GM21360 (cell line): Measurements from ENCODE around the gene KLF11.

Source experiments
- ATAC-seq: cut with Tn5 transposase; IDR thresholded peaks from one replicate; pipeline ENCODE4 v1.9.1; 2021; ENCODE audit warnings: mild to moderate bottlenecking, moderate library complexity; ENCODE audit not compliant: unreplicated experiment

KLF11 gene

DNA sequence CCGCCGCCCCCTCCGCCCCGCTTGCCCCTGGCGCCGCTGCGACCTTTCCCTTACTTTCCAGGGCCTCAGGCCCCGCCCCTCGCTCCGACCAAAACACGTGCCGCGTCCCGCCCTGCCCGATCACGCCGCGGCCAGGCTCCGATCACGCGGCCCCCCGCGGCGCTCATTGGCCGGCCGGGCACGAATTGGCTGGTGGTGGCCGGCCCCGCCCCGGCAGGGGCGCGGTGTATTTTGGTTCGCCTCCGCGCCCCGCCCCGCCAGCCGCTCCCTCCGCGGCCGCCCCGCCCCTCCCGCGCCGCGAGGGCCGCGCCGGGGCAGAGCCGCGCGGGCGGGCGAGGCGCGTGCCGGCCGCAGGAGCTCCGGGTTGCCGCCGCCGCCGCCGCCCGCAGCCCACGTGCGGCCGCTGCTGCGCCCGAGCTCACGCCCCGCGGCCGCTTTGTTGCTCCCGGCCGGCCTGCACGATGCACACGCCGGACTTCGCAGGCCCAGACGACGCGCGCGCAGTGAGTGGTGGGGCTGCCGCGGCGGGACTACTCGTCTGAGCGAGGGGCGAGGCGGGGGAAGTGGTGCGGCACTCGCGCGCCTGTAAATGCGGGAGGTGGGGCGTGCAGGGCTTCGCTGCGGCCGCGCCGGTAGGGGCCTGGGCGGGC is at the start of gene KLF11:
Gene KLF11, plus strand, starts transcription at position 295 of the 650 bp plus-strand sequence. Its CDS starts 167 bp downstream, at position 462.
- peak; percentile 61 for ATAC-seq

GRCh38 chr2:9994462-9994861 is 48.9 kb upstream of the KLF11 start:
- ATAC-seq, result no peak

- ATAC-seq, result no peak
Observed at GRCh38 chr2:9995059-9995458, 48.3 kb upstream of the KLF11 start.

DNA sequence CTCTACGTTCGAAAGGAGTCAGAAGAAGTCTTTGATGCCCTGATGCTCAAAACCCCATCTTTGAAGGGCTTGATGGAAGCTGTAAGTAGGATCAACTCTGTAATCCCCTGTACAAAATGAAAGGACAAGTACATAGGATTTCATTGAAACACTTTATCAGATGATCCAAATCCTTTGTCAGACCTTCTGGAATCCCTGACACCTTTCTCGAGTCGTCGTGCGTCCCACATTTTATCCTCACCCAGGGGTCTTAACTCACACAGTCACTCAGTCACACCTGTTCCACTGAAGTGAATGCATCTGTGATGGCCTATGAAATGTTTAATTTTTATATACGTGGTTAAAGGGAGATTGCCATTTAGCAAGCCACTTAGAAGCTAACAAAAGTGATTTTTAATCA is 47.0 kb upstream of the KLF11 start:
- no peak for ATAC-seq

- no peak for ATAC-seq
Observed at GRCh38 chr2:9997936-9998335, 45.4 kb upstream of the KLF11 start.

DNA sequence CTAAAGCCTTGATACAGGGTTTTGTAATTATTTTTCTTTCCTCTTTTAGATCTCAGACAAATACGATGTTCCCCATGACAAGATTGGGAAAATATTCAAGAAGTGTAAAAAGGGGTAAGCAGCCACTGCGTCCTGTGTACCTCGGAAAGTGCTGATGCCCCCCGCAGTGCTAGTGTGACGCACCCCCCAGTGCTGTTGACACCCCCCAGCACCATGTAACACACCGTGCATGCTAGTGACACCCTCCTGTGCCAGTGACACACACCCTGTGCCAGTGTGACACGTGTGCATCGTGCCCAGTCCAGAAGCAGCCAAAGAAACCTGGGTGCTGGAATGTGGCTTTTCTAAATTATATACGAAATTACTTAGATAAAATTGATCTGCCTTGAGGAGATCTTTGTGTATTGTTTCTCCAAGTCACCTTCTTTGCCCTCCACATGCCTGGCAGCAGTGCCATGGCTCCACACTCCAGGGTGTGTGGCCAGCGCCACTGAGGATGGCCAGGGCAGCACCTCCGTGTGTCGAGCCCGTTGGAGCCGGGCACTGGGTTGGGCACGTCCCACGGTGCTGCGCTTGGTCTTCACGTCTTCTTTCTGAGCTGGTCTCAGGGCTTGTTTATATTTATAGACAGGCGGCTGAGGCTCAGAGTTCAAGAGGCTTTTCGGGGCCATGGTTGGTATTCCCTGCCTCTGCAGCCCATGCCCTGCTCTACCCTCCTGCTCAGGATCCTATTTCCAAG is 44.3 kb upstream of the KLF11 start:
- ATAC-seq, result no peak

DNA sequence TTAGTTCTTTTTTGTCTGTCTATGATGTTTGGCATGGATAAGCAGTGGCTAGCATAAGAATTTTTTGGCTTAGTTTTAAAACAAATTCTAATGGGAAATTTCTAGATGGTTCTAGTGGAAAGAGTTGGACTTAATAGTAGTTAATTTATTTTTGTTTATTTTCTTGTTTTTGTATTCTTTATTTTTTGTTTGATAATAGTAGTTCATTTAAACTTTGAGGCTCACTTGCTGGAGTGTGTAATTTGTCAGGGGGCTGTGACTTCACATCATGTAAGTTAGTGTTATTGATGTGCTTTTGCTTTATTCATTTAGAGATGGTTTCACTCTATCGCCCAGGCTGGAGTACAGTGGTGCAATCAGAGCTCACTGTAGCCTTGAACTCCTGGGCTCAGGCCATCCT is 43.7 kb upstream of the KLF11 start:
- no peak for ATAC-seq

GRCh38 chr2:10000541-10000940 is 42.8 kb upstream of the KLF11 start:
- no peak for ATAC-seq

DNA sequence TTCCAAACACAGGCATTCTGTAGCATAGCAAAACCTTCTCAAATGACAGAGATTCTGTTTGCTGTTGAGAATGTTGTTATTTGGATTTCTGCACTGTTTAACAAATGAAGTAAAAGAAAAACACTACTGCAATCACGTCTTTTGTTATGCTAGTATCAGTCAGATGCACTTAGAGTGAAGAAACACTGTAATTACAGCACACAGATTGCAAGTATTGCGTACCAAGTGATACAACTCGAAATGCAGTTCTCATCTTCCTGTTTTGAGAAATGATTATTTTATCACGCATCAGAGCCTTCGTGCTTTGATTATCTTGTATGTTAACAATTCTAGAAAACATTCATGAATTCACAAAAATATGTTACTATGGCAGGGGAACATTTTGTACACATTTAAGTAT is 41.8 kb upstream of the KLF11 start:
- ATAC-seq, result no peak

DNA sequence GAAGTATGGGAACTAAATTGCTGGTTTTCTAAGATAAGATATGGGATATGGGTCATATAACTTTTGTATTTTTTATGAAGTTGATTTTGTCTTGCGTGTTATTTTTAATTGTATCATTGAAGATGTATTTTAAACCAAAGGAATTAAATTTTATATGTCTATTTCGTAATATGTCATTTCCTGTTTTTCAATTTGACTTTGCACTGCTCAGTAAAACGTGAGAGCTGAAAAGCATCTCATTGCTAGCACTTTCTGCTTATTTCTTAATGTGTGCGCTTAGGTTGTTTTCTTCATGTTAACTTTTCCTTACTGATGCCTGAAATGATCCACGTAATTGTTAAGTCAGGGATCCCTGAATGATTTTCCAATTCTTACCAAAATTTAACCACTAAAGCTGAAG is 41.2 kb upstream of the KLF11 start:
- no peak for ATAC-seq

- ATAC-seq, result no peak
Observed at GRCh38 chr2:10002681-10003080, 40.7 kb upstream of the KLF11 start.

GRCh38 chr2:10003206-10004125 is 39.9 kb upstream of the KLF11 start:
- no peak for ATAC-seq

DNA sequence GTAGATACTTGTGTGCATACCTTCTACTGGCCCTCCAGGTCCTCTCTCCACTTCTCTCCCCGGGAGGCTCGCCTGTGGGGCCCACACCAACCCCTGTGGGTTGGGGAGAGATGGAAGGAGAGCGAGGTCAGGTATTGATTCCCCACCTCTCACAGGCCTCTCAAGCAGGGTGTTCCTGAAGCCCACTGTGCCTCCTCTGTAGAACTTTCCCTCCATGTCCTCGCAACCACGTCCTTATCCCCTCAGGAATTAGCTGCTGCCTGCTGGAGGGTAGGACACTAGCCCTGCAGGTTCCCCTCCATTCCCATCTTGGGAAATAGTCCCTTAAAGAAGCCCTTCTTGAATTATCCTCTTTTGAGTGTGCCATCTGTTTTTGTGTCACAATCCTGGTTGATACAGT is 38.9 kb upstream of the KLF11 start:
- no peak for ATAC-seq

DNA sequence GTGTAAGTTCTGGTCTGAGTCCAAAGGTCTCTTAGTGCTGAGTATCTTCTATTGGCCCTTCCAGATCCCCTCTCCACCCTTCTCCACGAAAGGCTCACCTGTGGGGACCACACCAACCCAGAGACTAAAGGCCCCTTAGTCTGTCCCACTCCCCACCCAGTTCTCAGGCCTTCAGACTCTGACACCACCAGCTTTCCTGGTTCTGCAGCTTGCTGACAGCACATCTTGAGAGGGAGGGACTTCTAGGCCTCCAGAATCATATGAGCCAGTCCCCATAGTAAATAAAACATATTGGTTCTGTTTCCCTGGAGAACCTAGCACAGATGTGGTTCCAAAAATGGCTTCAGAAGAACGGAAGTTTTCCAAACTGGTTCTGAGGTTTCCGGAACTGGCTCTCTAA is 38.5 kb upstream of the KLF11 start:
- no peak for ATAC-seq

GRCh38 chr2:10005461-10006235 is 37.7 kb upstream of the KLF11 start:
- no peak for ATAC-seq

DNA sequence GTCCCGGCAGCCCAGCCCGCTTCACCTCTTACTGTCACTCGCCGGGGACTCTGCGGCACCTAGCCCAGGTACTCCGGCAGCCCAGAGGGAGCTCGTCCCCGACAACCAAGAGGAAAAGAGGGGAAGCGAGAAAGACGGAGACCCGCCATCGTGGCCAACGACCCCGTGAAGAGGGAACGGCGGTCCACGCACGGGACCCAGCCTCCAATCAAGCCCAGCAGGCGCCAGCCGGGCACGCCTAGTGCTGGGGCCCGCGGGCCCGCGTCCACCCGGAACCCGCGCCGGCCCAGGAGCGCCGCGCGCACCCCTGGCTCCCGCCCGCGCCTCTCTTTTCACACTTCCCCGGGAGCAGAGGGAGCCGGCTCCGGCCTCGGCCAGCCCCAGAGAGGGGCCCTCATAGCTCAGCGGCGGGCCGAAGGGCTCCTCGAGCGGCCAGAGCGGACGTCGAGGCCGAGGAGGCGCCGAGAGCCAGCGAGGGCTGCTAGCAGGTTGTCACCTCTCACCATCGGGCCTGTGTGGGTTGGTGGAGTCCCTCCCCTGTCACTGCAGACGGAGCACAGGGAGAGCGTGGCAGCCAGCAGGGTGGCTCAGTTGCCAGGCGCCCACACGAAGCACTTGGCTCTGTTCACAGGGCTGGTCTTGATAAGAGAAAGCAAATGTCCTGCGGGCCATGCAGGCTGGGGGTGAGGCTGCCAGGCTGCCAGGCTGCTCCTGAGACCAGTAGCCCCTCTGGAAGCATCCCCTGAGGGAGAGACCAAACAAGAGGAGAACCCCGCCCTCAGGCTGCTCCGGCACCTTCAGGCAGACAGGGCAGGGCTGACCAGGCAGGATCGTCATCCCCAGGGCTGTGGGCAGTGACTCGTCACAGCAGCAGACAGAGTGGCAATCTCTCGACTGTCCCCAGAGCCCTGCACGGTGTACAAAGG is 36.9 kb upstream of the KLF11 start:
- no peak for ATAC-seq

DNA sequence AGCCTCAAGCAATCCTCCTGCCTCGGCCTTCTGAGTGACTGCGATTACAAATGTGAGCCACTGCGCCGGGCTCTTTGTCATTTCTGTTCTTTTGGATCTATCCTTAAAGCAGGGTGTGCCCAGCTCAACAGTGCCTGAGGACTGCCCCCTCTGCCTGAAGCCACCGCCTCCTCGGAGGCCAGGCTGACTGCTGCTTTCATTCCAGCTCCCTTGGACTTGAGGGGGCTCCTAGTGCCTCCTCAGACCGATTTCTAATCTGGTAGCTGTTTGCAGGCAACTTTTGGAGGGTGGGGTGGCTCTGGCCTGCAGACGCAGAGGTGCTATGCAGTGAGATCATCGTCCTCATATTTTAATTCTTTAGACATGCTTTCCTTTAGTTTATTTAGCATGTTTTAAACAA is 35.9 kb upstream of the KLF11 start:
- no peak for ATAC-seq

- ATAC-seq, result no peak
Observed at GRCh38 chr2:10007921-10008808, 35.2 kb upstream of the KLF11 start.

- no peak for ATAC-seq
Observed at GRCh38 chr2:10008809-10009176, 34.6 kb upstream of the KLF11 start.
